AG04450 (cell line): ENCODE measurements around the gene PIP5K1C. TPM values are rescaled to one million over a fixed set of nuclear protein-coding genes. Genes with fewer than 3 reads are reported as not detected.

ENCODE experiments used
- CTCF ChIA-PET: fragments of 300-600, 350-600 bp; formaldehyde crosslinking; extraction: SDS; loops from one replicate; lab custom pipeline; 2022; ENCODE audit warnings: antibody characterized with exemption, inconsistent platforms; lab: Charles Lee
- POLR2A ChIA-PET: fragments of 350-600 bp; formaldehyde crosslinking; extraction: SDS; loops from one replicate; lab custom pipeline; 2021; ENCODE audit warnings: antibody characterized with exemption, inconsistent platforms; lab: Yijun Ruan, JAX
- DNase-seq: peaks from one replicate; pipeline ENCODE4 v3.0.0-alpha.2; 2011; ENCODE audit warnings: low read depth, low spot score
- H3K27ac ChIP-seq: one replicate; pipeline ENCODE4 v1.5.1; 2012; ENCODE audit warnings: low read depth, low read length, control low read depth
- H3K27me3 ChIP-seq: one replicate; pipeline ENCODE4 v1.6.0; 2012; ENCODE audit warnings: low read length; ENCODE audit not compliant: control insufficient read depth, insufficient read depth
- H3K4me3 ChIP-seq: 2 replicates; pipeline ENCODE4 v1.5.1; 2011; ENCODE audit warnings: mild to moderate bottlenecking, low read depth, low read length, control low read depth
- H3K9me3 ChIP-seq: 2 replicates; pipeline ENCODE4 v1.5.1; 2012; ENCODE audit warnings: low read length; ENCODE audit not compliant: control insufficient read depth, insufficient read depth
- polyA plus RNA-seq: library from polyadenylated mRNA; depleted of rRNA; stranded (reverse); fragments of >200 nt; gene quantifications from 2 replicates; pipeline ENCODE4 v1.2.3, GENCODE V29; 2011
- TF ChIP-seq, protein P1 (sequence below): IDR thresholded peaks from 2 replicates; pipeline ENCODE4 v1.5.1; 2011; ENCODE audit warnings: low read depth, low read length, control low read depth, inconsistent platforms

Gene PIP5K1C
- polyA plus RNA-seq, 1 experiment: 10.3 TPM

DNA sequence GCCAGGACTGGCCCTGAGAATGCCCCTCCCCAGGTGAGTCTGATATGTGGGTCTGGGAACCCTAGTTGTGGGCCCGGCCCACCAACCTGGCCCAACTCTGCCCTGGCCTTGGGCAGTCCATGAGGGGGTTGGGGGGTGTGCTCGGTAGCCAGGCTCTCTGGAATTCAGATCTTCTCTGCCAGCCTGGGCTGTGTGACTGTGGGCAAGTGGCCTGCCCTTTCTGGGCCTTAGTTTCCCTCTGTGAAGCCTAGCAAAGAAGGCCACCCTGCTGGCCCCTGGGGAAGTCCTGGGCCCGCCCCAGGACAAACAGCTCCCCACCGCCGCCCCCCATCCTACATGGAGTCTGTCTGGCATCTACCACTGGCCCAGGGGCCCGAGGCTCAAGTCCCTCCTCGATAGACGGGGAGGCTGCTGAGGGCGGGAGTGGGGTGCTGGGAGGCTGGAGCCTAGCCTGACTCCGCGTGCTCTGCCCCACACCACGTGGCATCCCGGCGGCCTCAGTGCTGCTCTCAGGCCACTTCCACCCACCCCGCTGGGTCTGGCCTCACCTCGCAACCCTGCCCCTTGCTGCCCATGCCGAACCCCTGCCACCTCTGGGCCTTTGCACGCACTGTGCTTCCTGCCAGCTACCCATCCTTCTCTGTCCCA is 85.3 kb downstream of the PIP5K1C start:
- no peak for DNase-seq
- POLR2A ChIA-PET: interaction anchor here (0.6 kb wide), 1 partner anchor 63 kb away, joined by 3 read pairs; no protein-coding TSS in a partner anchor
- CTCF ChIA-PET: no interaction called here
- Histone ChIP-seq H3K27ac (no peak overlapping the region), H3K27me3 (no peaks in the 10 kb centered on the region), H3K4me3 (no peak overlapping the region), H3K9me3 (peaks cover 19% of the 10 kb centered on the region; the same call in 1 of the 2 replicates)
- TF ChIP-seq, protein P1, sequence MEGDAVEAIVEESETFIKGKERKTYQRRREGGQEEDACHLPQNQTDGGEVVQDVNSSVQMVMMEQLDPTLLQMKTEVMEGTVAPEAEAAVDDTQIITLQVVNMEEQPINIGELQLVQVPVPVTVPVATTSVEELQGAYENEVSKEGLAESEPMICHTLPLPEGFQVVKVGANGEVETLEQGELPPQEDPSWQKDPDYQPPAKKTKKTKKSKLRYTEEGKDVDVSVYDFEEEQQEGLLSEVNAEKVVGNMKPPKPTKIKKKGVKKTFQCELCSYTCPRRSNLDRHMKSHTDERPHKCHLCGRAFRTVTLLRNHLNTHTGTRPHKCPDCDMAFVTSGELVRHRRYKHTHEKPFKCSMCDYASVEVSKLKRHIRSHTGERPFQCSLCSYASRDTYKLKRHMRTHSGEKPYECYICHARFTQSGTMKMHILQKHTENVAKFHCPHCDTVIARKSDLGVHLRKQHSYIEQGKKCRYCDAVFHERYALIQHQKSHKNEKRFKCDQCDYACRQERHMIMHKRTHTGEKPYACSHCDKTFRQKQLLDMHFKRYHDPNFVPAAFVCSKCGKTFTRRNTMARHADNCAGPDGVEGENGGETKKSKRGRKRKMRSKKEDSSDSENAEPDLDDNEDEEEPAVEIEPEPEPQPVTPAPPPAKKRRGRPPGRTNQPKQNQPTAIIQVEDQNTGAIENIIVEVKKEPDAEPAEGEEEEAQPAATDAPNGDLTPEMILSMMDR: no peak

DNA sequence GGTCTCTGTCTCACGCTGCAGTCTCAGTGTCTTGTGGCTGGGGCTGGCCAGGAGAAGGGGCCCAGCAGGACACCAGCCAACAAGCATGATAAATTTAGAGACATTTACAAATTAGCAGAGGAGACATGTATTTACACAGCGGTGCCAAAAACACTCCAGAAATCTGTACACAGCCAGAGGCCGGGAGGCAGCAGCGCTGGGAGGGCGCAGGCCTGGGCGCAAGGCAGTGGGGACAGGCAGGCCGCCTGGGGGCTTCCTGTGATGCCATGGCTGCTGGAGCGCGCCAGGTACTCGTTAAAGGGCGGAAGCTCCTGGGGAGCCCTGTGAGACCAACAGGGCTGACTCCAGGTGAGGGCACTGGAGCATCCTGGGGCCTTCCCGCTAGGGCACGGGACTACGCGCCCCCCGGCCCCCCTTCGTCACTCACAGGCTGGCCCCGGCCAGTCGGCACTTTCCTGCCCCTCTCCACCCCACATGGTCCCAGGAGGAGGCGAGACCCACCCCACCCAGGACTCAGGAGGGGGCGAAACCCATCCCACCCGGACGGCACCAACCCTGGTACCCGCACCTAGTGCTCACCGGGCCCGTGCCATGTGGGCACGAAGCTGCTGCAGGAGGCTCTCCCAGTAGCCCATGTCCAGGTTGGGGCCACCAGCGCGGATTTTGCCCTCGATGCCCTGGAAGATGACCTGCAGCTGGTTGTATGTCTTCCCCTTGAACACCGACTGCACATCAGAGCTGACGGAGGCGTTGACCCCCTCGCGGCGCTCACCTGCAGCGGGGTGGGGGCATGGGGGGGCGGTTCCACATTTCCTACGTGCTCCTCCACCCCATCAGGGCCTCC is 86.2 kb downstream of the PIP5K1C start:
- POLR2A ChIA-PET: interaction anchor here (0.5 to 0.6 kb wide), 2 partner anchors 69 to 96 kb away, joined by 4 to 5 read pairs; no protein-coding TSS in a partner anchor
- H3K9me3 ChIP-seq: peaks cover 25% of the 10 kb centered on the region; the same call in 1 of the 2 replicates
- TF ChIP-seq, protein P1: no peak
- H3K27ac ChIP-seq: no peak overlapping the region
- no peaks in the 10 kb centered on the region for H3K27me3 ChIP-seq
- H3K4me3 ChIP-seq: no peak overlapping the region
- CTCF ChIA-PET: no interaction called here
- DNase-seq: no peak

DNA sequence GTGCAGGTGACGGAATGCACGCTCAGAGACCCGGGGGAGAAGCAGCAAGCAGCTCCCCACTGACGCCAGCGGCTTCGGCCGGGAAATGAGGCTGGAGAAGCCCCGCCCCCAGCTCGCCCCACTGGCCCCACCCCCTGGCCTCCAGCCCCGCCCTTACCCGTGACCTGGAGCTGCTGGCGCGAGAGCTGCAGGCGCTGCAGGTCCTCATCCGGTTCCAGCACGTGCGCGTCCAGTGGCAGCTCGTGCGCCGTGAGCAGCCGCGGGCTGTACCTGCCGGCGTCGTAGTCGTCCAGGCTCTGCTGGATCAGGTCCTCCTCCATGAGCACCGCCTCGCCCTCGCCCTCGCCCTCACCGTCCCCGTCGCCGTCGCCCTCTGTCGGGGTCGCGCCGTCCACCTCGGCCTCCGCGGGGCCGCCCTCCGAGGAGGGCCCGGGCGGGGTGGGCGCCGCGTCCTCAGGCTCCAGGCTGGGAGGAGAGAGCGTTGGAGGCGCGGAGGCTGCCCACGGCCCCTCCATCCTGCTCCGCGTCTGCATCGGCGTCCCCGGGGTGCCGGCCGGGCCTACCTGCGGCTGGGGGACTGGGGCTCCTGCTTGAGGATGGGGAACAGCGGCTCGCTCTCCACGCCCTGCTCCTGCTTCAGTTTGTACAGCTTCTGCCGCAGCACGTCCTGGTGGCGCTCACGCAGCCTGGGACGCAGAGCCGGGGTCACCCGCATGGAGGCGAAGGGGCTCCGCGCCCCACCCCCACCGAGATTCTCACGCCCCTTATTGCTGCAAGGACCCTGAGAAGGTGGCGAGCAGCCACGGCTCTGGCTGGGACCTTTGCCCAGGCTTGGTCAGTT is 87.1 kb downstream of the PIP5K1C start:
- no peak overlapping the region for H3K27ac ChIP-seq
- no peak for DNase-seq
- TF ChIP-seq, protein P1: no peak
- ChIA-PET CTCF (interaction anchor here (1.0 kb wide), 1 partner anchor 375 kb away, joined by 16 read pairs; no protein-coding TSS in a partner anchor), POLR2A (interaction anchor here (0.5 to 0.6 kb wide), 2 partner anchors 68 to 96 kb away, joined by 4 to 5 read pairs; no protein-coding TSS in a partner anchor)
- no peak overlapping the region for H3K4me3 ChIP-seq
- no peaks in the 10 kb centered on the region for H3K27me3 ChIP-seq
- peaks cover 25% of the 10 kb centered on the region; the same call in 1 of the 2 replicates for H3K9me3 ChIP-seq

DNA sequence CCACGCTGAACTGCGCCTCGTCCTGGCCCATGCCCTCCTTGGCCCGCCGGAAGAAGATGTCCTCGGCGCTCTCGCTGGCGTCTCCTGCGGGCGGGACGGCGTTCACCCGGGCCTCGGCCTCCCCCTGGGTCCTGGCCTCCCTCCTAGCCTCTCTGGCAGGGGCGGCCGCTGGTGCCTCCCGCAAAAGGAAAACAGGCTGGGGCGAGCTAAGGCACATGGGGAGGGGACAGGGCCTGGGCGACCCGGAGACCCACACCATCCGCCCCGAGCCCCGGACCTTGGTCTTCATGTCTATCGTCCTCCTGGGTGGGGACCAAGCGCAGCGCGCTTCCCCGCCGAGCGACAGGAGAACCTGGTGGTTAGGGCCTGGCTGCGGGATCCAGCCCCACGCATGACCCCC is 87.9 kb downstream of the PIP5K1C start:
- no peak overlapping the region for H3K27ac ChIP-seq
- DNase-seq: no peak
- no peaks in the 10 kb centered on the region for H3K27me3 ChIP-seq
- ChIA-PET POLR2A (no interaction called here), CTCF (interaction anchor here (1.0 kb wide), 1 partner anchor 375 kb away, joined by 16 read pairs; no protein-coding TSS in a partner anchor)
- no peak overlapping the region for H3K4me3 ChIP-seq
- TF ChIP-seq, protein P1: no peak
- H3K9me3 ChIP-seq: peaks cover 25% of the 10 kb centered on the region; the same call in 1 of the 2 replicates
